ENCODE measurements around the gene IQGAP3.
"Not testable (repeated sequence)": the region's sequence is repeated elsewhere in the genome, so short reads cannot be mapped to it uniquely, and the experiment has no call there.

IQGAP3 gene

GRCh38 chr1:156571919-156572662 is at the start of gene IQGAP3:
Gene IQGAP3, minus strand, starts transcription at chr1:156572565. Its CDS starts 36 bp downstream, at chr1:156572529.
- peak; percentile 90 for DNase-seq (ENCODE audit: low spot score)

GRCh38 chr1:156619582-156619955 is 47.2 kb upstream of the IQGAP3 start:
- DNase-seq (ENCODE audit: low spot score): no peak

- no peak for DNase-seq (ENCODE audit: low spot score)
Measured at GRCh38 chr1:156618853-156619581, 46.7 kb upstream of the IQGAP3 start, which contains the start of gene HAPLN2. Gene HAPLN2, plus strand, starts transcription at chr1:156619415. Its CDS starts 4,076 bp downstream, at chr1:156623491.

GRCh38 chr1:156616463-156616862 is 44.1 kb upstream of the IQGAP3 start:
- DNase-seq (ENCODE audit: low spot score): no peak

- DNase-seq (ENCODE audit: low spot score): no peak
Measured at GRCh38 chr1:156615946-156616345, 43.6 kb upstream of the IQGAP3 start.

- DNase-seq (ENCODE audit: low spot score): no peak
Measured at GRCh38 chr1:156612666-156613065, 40.3 kb upstream of the IQGAP3 start.

GRCh38 chr1:156610072-156610471 is 37.7 kb upstream of the IQGAP3 start:
- DNase-seq (ENCODE audit: low spot score): not testable (repeated sequence)

GRCh38 chr1:156608981-156609380 is 36.6 kb upstream of the IQGAP3 start:
- DNase-seq (ENCODE audit: low spot score): peak; percentile 63

GRCh38 chr1:156608036-156608674 is 35.8 kb upstream of the IQGAP3 start:
- DNase-seq (ENCODE audit: low spot score): peak; percentile 70

GRCh38 chr1:156607344-156607743 is 35.0 kb upstream of the IQGAP3 start:
- DNase-seq (ENCODE audit: low spot score): peak; percentile 63

GRCh38 chr1:156602557-156602993 is 30.2 kb upstream of the IQGAP3 start:
- DNase-seq (ENCODE audit: low spot score): peak; percentile 36

- no peak for DNase-seq (ENCODE audit: low spot score)
Measured at GRCh38 chr1:156601892-156602291, 29.5 kb upstream of the IQGAP3 start.

GRCh38 chr1:156601122-156601830 is 28.9 kb upstream of the IQGAP3 start, which contains the start of gene GPATCH4:
Gene GPATCH4, minus strand, starts transcription at chr1:156601479.
- DNase-seq (ENCODE audit: low spot score): peak; percentile 69

- no peak for DNase-seq (ENCODE audit: low spot score)
Measured at GRCh38 chr1:156600733-156601121, 28.4 kb upstream of the IQGAP3 start.

GRCh38 chr1:156599811-156600210 is 27.4 kb upstream of the IQGAP3 start:
- DNase-seq (ENCODE audit: low spot score): peak; percentile 58

- no peak for DNase-seq (ENCODE audit: low spot score)
Measured at GRCh38 chr1:156598731-156599432, 26.5 kb upstream of the IQGAP3 start.

GRCh38 chr1:156598125-156598524 is 25.8 kb upstream of the IQGAP3 start:
- no peak for DNase-seq (ENCODE audit: low spot score)

- DNase-seq (ENCODE audit: low spot score): no peak
Measured at GRCh38 chr1:156596426-156596825, 24.1 kb upstream of the IQGAP3 start.

- DNase-seq (ENCODE audit: low spot score): no peak
Measured at GRCh38 chr1:156595016-156595415, 22.7 kb upstream of the IQGAP3 start.

GRCh38 chr1:156594190-156594589 is 21.8 kb upstream of the IQGAP3 start:
- no peak for DNase-seq (ENCODE audit: low spot score)

- no peak for DNase-seq (ENCODE audit: low spot score)
Measured at GRCh38 chr1:156593661-156593989, 21.3 kb upstream of the IQGAP3 start.
